Measurements from ENCODE around the gene ODR4. TPM values are rescaled to one million over a fixed set of nuclear protein-coding genes. Genes with fewer than 3 reads are reported as not detected.
"Not testable (repeated sequence)": the region's sequence is repeated elsewhere in the genome, so short reads cannot be mapped to it uniquely, and the experiment has no call there.

Gene ODR4
- total RNA-seq, 1 experiment from 2014 or later, result 16.6 TPM

DNA sequence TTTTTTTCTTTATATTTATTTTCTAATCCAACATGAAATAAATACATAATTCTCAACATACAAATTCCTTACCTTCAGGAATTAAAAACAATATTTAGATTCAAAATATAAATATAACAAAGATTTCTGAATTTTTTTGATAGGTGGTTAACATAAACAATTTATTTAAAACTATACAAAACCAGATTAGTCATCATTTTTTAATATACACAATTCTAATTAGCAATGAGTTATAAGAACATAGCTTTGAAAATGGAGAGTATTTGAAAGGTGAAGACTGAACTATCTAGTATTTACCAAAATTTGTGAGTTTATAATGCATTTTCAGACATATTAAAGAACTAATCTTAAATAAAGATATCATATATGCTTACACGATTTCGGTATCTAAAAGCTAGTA, 38.1 kb upstream of the ODR4 start:
- intact Hi-C loops (cut with micrococcal nuclease; ENCODE audit: unreplicated experiment), result no loop called here
- no TSS peak for BruUV-seq (replicated peaks)
- no peak for ATAC-seq
- H3K36me3 ChIP-seq (ENCODE audit: control insufficient read depth, insufficient read depth, low read length), result peaks cover 90% of the 10 kb centered on the region
- POLR2A ChIA-PET, result no interaction called here
- CTCF ChIA-PET, result no interaction called here
- in situ Hi-C loops (cut with HindIII; ENCODE audit: low pct_unique_long_range_greater_than_20kb, low sequenced_read_pairs), result no loop called here
- no peak for DNase-seq (ENCODE audit: low read depth, low spot score)
- no peaks in the 10 kb centered on the region for H3K4me1 ChIP-seq (ENCODE audit: control insufficient read depth, insufficient read depth, low read length)
- no peaks in the 10 kb centered on the region for H3K27me3 ChIP-seq (ENCODE audit: control insufficient read depth, insufficient read depth, low read length)
- H3K9me3 ChIP-seq (ENCODE audit: control insufficient read depth, insufficient read depth, low read depth, low read length), result no peaks in the 10 kb centered on the region
- no peak overlapping the region for H3K27ac ChIP-seq (ENCODE audit: low read length)
- H3K4me3 ChIP-seq (ENCODE audit: low read depth in 2 of 2, low read length in 2 of 2), result no peak overlapping the region
- TF ChIP-seq POLR2AphosphoS5 (IDR thresholded peaks at IDR 0.05; ENCODE audit: low read depth, low read length) (no peak), TCF7L2 (IDR thresholded peaks at IDR 0.05; ENCODE audit: low read depth, low read length) (no peak), SIN3A (IDR thresholded peaks at IDR 0.05; ENCODE audit: borderline replicate concordance, insufficient read depth, low read depth, low read length) (no peak), CTCF (IDR thresholded peaks at IDR 0.05) (no peak), REST (IDR thresholded peaks at IDR 0.05; ENCODE audit: insufficient read depth in 1 of 2, low read depth in 2 of 2, low read length in 1 of 2) (no peak)

GRCh38 chr1:186340772-186341171, 34.9 kb upstream of the ODR4 start:
- peaks cover 91% of the 10 kb centered on the region for H3K36me3 ChIP-seq (ENCODE audit: control insufficient read depth, insufficient read depth, low read length)
- POLR2A ChIA-PET, result no interaction called here
- no peak overlapping the region for H3K4me3 ChIP-seq (ENCODE audit: low read depth in 2 of 2, low read length in 2 of 2)
- no peaks in the 10 kb centered on the region for H3K4me1 ChIP-seq (ENCODE audit: control insufficient read depth, insufficient read depth, low read length)
- no peak overlapping the region for H3K27ac ChIP-seq (ENCODE audit: low read length)
- no peaks in the 10 kb centered on the region for H3K9me3 ChIP-seq (ENCODE audit: control insufficient read depth, insufficient read depth, low read depth, low read length)
- no peak for ATAC-seq
- no peak for TF ChIP-seq POLR2AphosphoS5 (IDR thresholded peaks at IDR 0.05; ENCODE audit: low read depth, low read length)
- no peak for TF ChIP-seq CTCF (IDR thresholded peaks at IDR 0.05)
- TF ChIP-seq SIN3A (IDR thresholded peaks at IDR 0.05; ENCODE audit: borderline replicate concordance, insufficient read depth, low read depth, low read length), result no peak
- TF ChIP-seq REST (IDR thresholded peaks at IDR 0.05; ENCODE audit: insufficient read depth in 1 of 2, low read depth in 2 of 2, low read length in 1 of 2), result no peak
- TF ChIP-seq TCF7L2 (IDR thresholded peaks at IDR 0.05; ENCODE audit: low read depth, low read length), result no peak
- in situ Hi-C loops (cut with HindIII; ENCODE audit: low pct_unique_long_range_greater_than_20kb, low sequenced_read_pairs) (no loop called here), intact Hi-C loops (cut with micrococcal nuclease; ENCODE audit: unreplicated experiment) (no loop called here)
- CTCF ChIA-PET, result no interaction called here
- no TSS peak for BruUV-seq (replicated peaks)
- DNase-seq (ENCODE audit: low read depth, low spot score), result no peak
- H3K27me3 ChIP-seq (ENCODE audit: control insufficient read depth, insufficient read depth, low read length), result no peaks in the 10 kb centered on the region

DNA sequence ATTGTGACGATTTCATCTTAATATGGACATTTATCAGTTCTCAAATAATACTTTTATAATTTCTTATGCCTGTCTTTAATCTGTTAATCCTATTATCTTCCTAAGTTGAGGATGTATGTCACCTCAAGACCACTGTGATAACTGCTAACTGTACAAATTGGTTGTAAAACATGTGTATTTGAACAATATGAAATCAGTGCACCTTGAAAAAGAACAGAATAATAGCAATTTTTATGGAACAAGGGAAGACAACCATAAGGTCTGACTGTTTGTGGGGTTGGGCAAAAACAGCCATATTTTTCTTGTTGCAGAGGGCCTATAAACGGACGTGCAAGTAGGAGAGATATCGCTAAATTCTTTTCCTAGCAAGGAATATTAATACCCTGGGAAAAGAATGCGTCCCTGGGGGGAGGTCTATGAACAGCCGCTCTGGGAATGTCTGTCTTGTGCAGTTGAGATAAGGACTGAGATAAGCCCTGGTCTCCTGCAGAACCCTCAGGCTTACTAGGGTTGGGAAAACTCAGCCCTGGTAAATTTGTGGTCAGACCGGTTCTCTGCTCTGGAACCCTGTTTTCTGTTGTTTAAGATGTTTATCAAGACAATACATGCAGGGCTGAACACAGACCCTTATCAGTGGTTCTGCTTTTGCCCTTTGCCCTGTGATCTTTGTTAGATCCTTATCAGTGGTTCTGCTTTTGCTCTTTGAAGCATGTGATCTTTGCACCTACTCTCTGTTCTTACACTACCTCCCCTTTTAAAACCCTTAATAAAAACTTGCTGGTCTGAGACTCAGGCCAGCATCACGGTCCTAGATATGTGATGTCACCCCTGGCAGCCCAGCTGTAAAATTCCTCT, 27.6 kb upstream of the ODR4 start:
- in situ Hi-C loops (cut with HindIII; ENCODE audit: low pct_unique_long_range_greater_than_20kb, low sequenced_read_pairs); H3K4me1 ChIP-seq (ENCODE audit: control insufficient read depth, insufficient read depth, low read length); POLR2A ChIA-PET; BruUV-seq (replicated peaks); intact Hi-C loops (cut with micrococcal nuclease; ENCODE audit: unreplicated experiment); H3K27me3 ChIP-seq (ENCODE audit: control insufficient read depth, insufficient read depth, low read length); ATAC-seq; H3K9me3 ChIP-seq (ENCODE audit: control insufficient read depth, insufficient read depth, low read depth, low read length); DNase-seq (ENCODE audit: low read depth, low spot score); CTCF ChIA-PET; H3K4me3 ChIP-seq (ENCODE audit: low read depth in 2 of 2, low read length in 2 of 2); H3K27ac ChIP-seq (ENCODE audit: low read length): not testable (repeated sequence)
- peaks cover 77% of the 10 kb centered on the region for H3K36me3 ChIP-seq (ENCODE audit: control insufficient read depth, insufficient read depth, low read length)
